ENCODE measurements around the gene MGST1.

MGST1 gene, protein sequence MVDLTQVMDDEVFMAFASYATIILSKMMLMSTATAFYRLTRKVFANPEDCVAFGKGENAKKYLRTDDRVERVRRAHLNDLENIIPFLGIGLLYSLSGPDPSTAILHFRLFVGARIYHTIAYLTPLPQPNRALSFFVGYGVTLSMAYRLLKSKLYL

DNA sequence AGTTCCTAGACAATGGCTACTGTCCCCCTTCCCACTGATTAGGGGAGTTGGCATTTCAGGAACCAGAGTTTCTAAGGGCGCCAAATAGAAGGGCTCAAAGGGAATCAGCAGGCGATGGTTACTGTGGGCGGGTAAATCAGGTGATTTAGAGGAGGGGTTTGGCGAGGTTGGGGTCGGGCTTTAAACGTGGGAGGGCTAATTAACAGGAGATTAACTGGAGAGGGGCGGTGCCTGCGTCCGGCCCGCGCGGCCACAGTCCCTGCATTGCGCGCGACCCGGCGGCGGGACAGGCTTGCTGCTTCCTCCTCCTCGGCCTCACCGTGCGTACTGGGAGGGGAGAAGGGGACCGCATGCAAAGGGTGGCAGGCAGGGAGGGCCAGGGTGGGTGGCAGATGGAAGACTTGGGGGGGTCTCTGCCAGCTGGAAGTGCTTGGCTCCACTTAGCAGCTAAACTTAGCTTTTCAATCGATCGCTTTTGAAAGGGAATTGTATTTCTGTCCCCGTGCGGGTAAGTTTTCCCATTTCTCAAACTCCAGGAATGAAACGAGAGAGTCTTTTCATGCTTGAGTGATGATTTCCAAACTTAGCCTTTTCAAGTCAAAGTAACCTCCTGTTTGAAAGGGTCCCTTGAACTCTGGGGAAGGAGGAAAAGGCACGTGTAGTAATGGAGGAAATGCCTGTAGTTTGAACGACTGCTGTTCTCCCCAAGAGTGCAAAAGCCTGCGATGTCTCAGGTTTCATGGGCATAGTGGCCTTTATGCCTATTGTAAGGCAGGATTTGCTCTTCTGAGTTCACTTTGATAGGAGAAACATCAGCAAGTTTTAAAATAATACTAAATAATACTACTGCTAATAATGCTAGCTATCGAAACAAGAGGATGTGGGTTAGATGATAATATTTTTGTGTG lies at the start of gene MGST1:
Gene MGST1, plus strand, starts transcription at position 255 of the 908 bp plus-strand sequence. CDS start 6,608 bp downstream, outside the sequence.
- DNase-seq, result no peak

- no peak for DNase-seq
These were observed 48.0 kb upstream of the MGST1 start for GRCh38 chr12:16299403-16299802.

DNA sequence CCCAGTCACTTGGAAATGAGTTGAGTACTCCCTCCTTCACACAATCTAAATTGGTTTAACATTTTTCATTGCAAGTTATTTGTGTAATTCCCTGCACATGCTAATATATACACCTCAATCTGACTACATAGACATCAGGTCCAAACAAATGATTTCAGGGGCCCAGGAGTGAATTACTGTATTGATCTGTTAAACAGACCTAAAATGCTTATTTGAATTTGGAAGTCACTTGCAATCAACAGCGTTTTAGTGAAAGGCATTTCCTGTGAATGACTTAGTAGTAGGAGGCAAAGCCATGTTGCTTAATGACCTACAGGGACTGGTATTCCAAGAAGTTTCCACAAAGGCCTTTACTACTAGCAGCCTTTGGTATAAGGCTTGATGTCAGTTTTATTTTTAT lies 47.3 kb upstream of the MGST1 start:
- no peak for DNase-seq

DNA sequence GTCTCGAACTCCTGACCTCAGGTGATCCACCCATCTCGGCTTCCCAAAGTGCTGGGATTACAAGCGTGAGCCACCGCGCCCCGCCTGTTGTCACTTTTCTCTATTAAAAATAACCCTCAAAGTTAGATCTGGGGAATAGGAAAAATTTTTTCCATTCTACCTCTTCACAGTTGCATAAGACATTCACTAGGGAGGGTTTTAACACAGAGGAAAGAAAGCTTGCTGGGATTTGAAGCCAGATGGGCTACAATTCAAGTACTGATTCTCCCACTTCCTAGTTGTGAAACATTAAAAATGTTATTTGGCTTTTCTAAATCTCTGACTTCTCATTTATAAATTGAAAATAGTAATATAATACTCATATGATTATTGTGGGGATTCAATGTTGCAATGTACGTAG lies 46.7 kb upstream of the MGST1 start:
- DNase-seq, result no peak

DNA sequence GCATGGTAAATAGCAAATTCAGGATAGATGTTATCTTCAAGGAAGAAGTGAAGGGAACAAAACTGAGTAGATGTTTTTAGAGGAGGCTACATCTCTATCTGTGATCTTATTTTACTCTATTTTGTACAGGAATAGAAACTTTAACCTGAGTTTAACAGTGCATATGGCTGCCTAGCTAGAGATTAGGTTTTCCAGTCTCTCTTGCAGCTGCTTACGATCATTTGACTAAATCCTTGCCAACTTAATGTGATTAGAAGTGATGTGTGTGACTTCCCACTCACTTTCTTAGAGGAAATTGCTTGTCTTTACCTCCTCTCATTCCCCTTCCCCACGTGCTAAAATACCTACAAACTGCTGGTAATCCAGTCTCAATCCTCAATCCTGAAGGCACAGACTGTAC lies 43.5 kb upstream of the MGST1 start:
- DNase-seq, result no peak

DNA sequence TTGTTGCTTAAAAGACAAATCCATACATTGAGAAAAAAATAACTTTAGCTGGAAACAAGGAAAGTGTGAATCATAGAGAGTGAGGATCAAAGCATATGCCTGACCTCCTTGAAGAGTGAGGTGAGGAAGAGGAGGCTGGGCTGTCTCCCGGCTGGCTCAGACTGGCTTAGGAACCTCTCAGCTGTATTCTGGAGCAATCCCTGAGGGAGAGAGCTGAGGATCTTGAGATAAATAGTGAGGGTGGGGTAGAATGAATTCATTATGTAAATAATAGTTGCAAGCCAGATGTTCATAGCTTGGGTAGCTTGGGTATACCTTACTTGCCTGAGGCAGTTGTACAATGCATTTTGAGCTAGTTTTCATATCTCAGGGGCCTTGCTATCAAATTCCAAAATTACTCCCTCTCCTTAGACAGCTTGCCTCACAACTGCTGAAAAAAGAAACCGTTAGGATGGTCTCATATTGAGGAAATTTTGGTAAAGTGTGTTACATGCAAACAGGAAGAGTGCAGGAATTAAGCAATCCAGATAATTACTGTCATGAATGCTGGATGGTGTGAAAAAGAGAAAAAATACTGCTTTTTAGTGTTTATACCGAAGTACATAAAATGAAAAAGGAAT lies 39.5 kb upstream of the MGST1 start:
- DNase-seq, result no peak

DNA sequence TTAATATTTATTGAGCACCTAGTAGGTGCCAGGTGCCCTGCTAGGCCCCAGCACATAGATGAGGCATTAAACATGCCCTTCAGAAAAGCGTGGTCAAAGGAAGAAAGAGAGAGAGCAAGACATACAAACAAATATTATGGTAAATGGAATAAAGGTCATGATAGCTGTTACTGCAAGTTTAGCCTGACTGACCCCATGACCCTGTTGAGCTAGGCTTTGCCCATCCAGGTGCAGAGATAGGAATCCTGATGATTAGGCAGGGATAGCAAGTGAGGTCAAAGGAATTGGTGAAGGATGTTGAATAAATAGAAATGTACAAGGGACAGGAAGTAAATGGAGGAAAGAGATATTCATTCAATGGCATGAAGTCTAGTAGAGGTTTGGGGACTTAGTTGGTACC lies 36.5 kb upstream of the MGST1 start:
- no peak for DNase-seq

- no peak for DNase-seq
These were observed 24.4 kb upstream of the MGST1 start for GRCh38 chr12:16323010-16323409.

DNA sequence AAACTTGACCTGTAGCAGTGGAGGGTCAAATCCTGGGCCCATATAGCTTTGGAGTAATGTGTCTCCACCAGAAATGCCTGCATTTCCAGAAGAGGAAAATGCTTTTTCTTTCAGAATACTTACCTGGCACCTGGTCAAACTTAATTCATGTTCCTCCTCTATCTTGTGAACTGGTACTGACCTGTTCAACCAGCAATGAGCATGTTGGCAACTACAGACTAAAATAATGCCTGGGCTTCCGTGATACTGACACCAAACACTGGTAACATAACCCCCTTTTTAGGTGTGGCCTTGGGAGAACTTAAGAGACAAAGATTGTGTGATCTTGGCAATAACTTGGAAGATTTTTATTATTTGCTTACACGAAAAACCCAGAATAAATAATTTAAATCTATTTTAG lies 23.8 kb upstream of the MGST1 start:
- DNase-seq, result no peak

DNA sequence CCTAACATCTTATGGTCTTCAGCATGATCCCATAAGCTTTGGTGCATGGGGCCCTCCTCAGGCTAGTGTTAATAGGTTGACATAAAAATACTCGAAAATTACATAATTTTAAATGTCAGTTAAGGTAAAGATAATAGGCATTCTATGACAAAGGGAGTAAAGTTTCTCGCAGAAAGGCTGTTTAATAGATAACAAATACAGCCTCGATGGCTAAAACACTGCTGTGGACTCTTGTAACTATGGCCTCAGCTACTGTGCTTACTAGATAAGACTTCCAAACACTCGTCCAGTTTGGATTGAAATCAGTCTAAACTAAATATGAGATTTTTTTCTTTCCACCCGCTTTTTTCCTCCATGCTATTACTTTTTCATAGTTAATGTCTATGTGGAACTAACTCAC lies 23.2 kb upstream of the MGST1 start:
- no peak for DNase-seq

DNA sequence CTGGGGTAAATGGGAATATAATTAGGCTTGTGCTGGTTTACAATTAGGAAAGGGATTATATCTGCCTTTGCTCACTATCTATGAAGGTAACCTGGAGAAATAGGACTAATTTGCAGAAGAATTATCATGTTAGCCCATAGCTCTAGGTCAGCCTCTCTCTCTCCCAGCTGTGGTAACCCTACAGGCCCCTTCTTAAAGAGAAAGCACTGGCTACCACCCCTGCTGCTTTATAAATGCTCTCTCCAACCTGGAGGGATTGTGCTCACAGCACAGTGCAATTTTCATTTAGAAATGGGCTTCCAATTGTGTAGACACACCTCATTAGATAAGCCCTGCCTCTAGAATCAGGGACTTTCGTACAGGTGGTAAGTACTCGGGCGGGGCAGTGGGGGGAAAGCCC lies 22.7 kb upstream of the MGST1 start:
- DNase-seq, result no peak

- DNase-seq, result no peak
These were observed 22.0 kb upstream of the MGST1 start for GRCh38 chr12:16325426-16325825.

- no peak for DNase-seq
These were observed 19.5 kb upstream of the MGST1 start for GRCh38 chr12:16327963-16328362.

DNA sequence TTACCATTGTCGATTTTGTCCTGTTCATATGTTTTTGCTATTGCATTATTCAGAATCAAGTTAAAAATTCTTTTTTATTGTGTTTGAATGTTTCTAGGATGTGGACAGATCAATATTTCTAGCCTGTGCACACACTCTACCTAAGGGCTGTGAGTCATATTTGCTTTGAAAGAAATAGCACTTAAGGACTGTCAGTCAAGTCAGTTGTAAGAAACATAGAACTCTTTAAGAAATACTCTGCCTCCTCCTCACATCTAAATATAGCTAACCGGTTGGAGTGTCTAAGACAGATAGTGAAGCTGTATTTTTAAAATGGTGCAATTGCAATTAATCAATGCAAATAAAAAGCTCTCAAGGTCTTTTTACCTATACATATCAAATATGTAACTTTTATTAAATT lies 17.9 kb upstream of the MGST1 start:
- no peak for DNase-seq

GRCh38 chr12:16330560-16330959 lies 16.9 kb upstream of the MGST1 start:
- DNase-seq, result no peak

- no peak for DNase-seq
These were observed 15.4 kb upstream of the MGST1 start for GRCh38 chr12:16331998-16332397.

DNA sequence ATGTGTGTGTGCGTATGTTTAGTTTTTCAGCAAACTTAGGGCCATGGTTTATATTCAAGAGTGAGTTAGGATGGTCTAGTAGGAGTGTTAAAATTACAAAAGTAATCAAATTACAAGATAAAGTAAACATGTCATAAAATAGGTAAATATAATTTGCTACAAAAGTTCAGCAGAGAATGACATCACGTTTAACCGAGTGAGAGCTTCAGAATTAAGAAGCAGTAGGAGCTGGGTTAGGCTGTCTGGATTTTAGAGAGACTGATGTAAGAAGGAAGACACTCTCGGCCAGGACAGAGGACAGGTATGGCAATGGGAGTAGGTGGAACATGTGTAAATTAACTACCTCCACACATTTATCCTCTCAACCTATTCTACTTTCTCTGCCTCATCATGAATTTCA lies 11.6 kb upstream of the MGST1 start:
- DNase-seq, result no peak

DNA sequence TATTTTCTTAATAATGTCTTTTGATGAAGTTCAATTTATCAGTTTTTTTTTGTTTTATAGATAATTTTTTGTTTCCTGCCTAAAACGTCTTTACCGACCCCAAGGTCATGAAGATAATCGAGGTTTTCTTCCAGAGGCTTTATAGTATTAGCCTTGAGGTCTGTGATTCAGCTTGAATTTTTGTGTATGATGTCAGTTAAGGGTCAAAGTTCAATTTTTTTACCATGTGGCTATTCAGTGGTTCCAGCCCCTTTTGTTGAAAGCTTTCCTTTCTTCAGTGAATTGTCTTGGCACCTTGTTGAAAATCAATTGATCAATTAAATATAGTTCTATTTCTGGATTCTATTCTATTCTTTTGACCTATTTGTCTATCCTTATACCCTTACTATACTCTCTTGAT lies 3.2 kb upstream of the MGST1 start:
- DNase-seq, result no peak

- DNase-seq, result no peak
These were observed 2.3 kb upstream of the MGST1 start for GRCh38 chr12:16345105-16345504.

GRCh38 chr12:16346958-16347357 lies 487 bp upstream of the MGST1 start:
- DNase-seq, result no peak

GRCh38 chr12:16348435-16349130 lies 1.1 kb downstream of the MGST1 start:
- DNase-seq, result no peak

- peak; percentile 1 for DNase-seq
These were observed 1.7 kb downstream of the MGST1 start for GRCh38 chr12:16349131-16349460.

DNA sequence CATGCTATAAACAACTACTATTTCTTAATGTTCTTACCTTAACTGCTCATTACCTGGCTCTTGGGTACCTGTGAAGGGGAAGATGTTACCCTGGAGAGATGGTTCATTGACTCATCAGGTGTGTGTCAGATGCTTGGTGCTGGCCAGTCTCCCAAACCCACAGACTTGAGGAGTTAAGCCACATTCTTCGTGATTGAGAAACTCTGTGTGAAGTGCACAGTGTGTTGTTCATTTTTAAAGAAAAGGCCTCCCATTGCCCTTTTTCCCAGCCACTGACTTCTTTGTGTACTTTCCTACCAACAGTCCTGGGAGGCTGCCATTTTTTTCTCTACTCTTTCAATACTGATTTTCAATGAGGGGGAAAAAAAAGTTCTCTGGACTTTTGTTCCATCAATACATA lies 3.2 kb downstream of the MGST1 start:
- no peak for DNase-seq

DNA sequence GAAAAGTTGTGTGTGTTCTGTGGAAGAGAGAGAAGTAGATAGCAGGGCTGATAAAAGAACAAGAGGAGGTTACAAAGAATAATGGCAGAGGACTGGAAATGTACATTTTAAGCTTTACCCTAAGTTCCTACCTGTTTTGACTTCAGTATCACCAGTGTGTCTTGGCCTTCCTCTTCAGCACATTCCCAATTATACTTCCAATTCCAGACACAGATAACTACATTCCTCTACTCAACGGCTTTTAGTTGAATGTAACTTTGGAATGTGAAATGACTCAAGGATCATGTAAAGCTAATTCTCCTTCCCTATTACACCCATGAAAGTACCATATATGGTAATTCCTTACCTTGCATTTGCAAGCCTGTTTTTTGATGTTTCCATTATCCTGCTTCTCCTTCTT lies 5.0 kb downstream of the MGST1 start:
- DNase-seq, result no peak
